BLaER1 treated with 17β-estradiol and CSF1 and Interleukin-3, amounts not matched to agents 10 nM and 100 nM (cell line): ENCODE results near the gene DDX11.
"Not testable (repeated sequence)": the region's sequence is repeated elsewhere in the genome, so short reads cannot be mapped to it uniquely, and the experiment has no call there.

Source experiments
- H3K27ac ChIP-seq, 11 experiments: shearing (Covaris generic); formaldehyde crosslinking; 2 replicates each; pipeline ENCODE4 v1.8.1; 2022
- H3K27me3 ChIP-seq, 11 experiments: shearing (Covaris generic); formaldehyde crosslinking; 2 replicates each; pipeline ENCODE4 v1.8.1; 2022
- H3K36me3 ChIP-seq, 11 experiments: shearing (Covaris generic); formaldehyde crosslinking; 2 replicates each; pipeline ENCODE4 v1.8.1; 2022
- H3K4me1 ChIP-seq, 10 experiments: shearing (Covaris generic); formaldehyde crosslinking; 2 replicates each; pipeline ENCODE4 v1.8.1; 2022
- H3K4me2 ChIP-seq, 11 experiments: shearing (Covaris generic); formaldehyde crosslinking; 2 replicates each; pipeline ENCODE4 v1.8.1; 2022
- H3K4me3 ChIP-seq, 10 experiments: shearing (Covaris generic); formaldehyde crosslinking; 2 replicates each; pipeline ENCODE4 v1.8.1; 2022
- H3K9ac ChIP-seq, 11 experiments: shearing (Covaris generic); formaldehyde crosslinking; 2 replicates each; pipeline ENCODE4 v1.8.1; 2022
- H3K9me3 ChIP-seq, 11 experiments: shearing (Covaris generic); formaldehyde crosslinking; replicated peaks in 1 of 11; 2 replicates each; pipeline ENCODE4 v1.8.1; 2022
- H4K20me1 ChIP-seq, 11 experiments: shearing (Covaris generic); formaldehyde crosslinking; 2 replicates each; pipeline ENCODE4 v1.8.1; 2022
- Cebpa-rat ChIP-seq, 11 experiments: shearing (Covaris generic); IDR thresholded peaks; 2 replicates each; pipeline ENCODE4 v1.8.1; 2022

DDX11 gene

GRCh38 chr12:31073527-31074332 is at the start of gene DDX11:
Gene DDX11 (plus strand): TSS chr12:31073860. CDS start chr12:31078394, 4,534 bp downstream.
- Histone ChIP-seq H3K9me3 (peaks cover 0 to 11% (median 10%) of the 10 kb centered on the region in 11 experiments; a peak in 13 of 22 replicates), H3K27ac (peak within 1 kb of the TSS; percentile 59 to 92 (median 87); a peak in 21 of 22 replicates), H3K4me3 (peak within 1 kb of the TSS; percentile 61 to 82 (median 76)), H3K36me3 (peaks cover 0 to 13% (median 7%) of the 10 kb centered on the region in 11 experiments; a peak in 13 of 22 replicates), H3K27me3 (peaks cover 7 to 19% (median 15%) of the 10 kb centered on the region in 11 experiments; a peak in 18 of 22 replicates), H3K4me1 (peaks cover 16 to 34% (median 25%) of the 10 kb centered on the region in 10 experiments), H3K9ac (peak within 1 kb of the TSS; percentile 78 to 94 (median 89)), H3K4me2 (peak within 1 kb of the TSS; percentile 82 to 97 (median 89))
- H4K20me1 ChIP-seq, result not testable (repeated sequence)

DNA sequence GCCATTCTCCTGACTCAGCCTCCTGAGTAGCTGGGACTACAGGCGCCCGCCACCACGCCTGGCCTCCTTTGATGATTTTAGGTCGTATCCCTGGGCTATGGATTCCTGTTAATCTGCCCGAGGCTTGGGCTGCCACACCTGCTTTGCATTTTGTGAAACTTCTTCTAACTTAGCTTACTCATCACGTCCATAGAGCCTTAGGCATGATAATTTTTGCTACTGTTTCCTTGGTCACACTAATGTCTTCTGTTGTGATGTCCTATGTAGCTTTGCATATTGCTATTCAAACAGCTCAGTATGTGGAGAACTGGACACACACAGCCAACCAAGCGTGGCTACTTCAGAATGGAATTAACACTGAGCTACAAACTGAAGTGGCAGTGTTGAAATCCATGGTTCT is 47.5 kb upstream of the DDX11 start:
- Histone ChIP-seq H3K4me3 (no peak overlapping the region), H3K27me3 (no peaks in the 10 kb centered on the region), H4K20me1 (no peaks in the 10 kb centered on the region), H3K9ac (no peak overlapping the region), H3K27ac (no peak overlapping the region), H3K4me1 (peaks cover 0 to 4% (median 0%) of the 10 kb centered on the region in 10 experiments; a peak in 1 of 20 replicates), H3K9me3 (no peaks in the 10 kb centered on the region), H3K4me2 (no peak overlapping the region), H3K36me3 (no peaks in the 10 kb centered on the region)
- TF ChIP-seq Cebpa-rat (IDR thresholded peaks at IDR 0.05), result no peak

- not testable (repeated sequence) for H3K4me3 ChIP-seq, H3K4me2 ChIP-seq, H3K36me3 ChIP-seq, H3K9me3 ChIP-seq, H3K27ac ChIP-seq, H3K9ac ChIP-seq, H3K4me1 ChIP-seq, H4K20me1 ChIP-seq, H3K27me3 ChIP-seq
These were observed 46.7 kb upstream of the DDX11 start for GRCh38 chr12:31027006-31027405.

DNA sequence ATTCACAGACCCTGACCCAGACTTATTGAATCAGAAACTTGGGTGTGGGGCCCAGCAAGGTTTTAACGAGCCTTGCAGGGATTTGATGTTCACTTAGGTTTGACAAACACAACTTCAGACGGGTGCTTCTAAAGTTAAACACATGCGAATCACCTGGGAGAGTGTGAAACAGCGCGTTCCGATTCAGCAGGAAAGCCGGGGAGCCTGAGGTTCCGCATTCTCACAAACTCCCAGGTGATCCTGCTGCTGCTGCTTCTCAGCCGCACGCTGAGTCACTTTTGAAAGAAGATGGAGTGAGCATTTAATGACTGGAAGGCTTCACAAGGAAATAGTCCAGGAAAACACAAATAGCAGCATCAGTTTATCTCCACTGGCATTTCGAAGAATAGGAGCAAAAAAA is 44.2 kb upstream of the DDX11 start:
- no peak for TF ChIP-seq Cebpa-rat (IDR thresholded peaks at IDR 0.05)
- no peaks in the 10 kb centered on the region for H3K36me3 ChIP-seq
- H3K4me2 ChIP-seq, result 0 out of 22 replicates have a peak overlapping the region, but pooled peaks of 1 of the 11 experiments have one; percentile 1
- H4K20me1 ChIP-seq, result no peaks in the 10 kb centered on the region
- no peak overlapping the region for H3K27ac ChIP-seq
- H3K27me3 ChIP-seq, result no peaks in the 10 kb centered on the region
- H3K9ac ChIP-seq, result no peak overlapping the region
- H3K9me3 ChIP-seq, result no peaks in the 10 kb centered on the region
- H3K4me3 ChIP-seq, result no peak overlapping the region
- H3K4me1 ChIP-seq, result peaks cover 0 to 4% (median 0%) of the 10 kb centered on the region in 10 experiments; a peak in 2 of 20 replicates

- no peak for TF ChIP-seq Cebpa-rat (IDR thresholded peaks at IDR 0.05)
- H3K27ac ChIP-seq, result no peak overlapping the region
- no peaks in the 10 kb centered on the region for H4K20me1 ChIP-seq
- H3K4me3 ChIP-seq, result no peak overlapping the region
- no peaks in the 10 kb centered on the region for H3K9me3 ChIP-seq
- no peaks in the 10 kb centered on the region for H3K36me3 ChIP-seq
- peaks cover 0 to 4% (median 0%) of the 10 kb centered on the region in 10 experiments; a peak in 2 of 20 replicates for H3K4me1 ChIP-seq
- no peaks in the 10 kb centered on the region for H3K27me3 ChIP-seq
- 0 out of 22 replicates have a peak overlapping the region, but pooled peaks of 1 of the 11 experiments have one; percentile 1 for H3K4me2 ChIP-seq
- no peak overlapping the region for H3K9ac ChIP-seq
These were observed 43.6 kb upstream of the DDX11 start for GRCh38 chr12:31029916-31030562.

DNA sequence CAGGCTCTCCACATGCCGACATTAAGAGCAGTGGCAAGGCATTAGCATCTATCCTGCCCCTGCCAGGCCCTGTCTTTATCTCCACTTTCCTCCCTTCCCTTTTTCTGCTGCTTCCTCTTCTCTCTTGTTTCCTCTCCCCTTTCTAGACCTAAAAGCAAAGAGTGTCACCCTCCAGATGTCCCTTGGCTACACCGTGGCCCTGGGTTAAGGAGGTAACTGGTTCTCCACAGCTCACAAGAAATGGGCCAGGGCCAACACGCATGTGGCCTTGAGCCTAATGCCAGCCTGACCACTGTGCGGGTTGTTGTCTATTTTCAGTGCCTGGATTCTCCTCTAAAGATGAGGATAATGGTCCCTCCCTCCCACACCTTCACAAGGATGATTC is 41.7 kb upstream of the DDX11 start:
- Histone ChIP-seq H4K20me1 (no peaks in the 10 kb centered on the region), H3K4me3 (no peak overlapping the region), H3K27ac (no peak overlapping the region), H3K4me1 (peaks cover 0 to 8% (median 5%) of the 10 kb centered on the region in 10 experiments; a peak in 8 of 20 replicates), H3K4me2 (peak overlapping the region in 1 of 11 experiments; percentile 10; a peak in 1 of 22 replicates), H3K36me3 (no peaks in the 10 kb centered on the region), H3K9ac (no peak overlapping the region), H3K27me3 (no peaks in the 10 kb centered on the region), H3K9me3 (no peaks in the 10 kb centered on the region)
- no peak for TF ChIP-seq Cebpa-rat (IDR thresholded peaks at IDR 0.05)

- H3K27me3 ChIP-seq, result no peaks in the 10 kb centered on the region
- no peaks in the 10 kb centered on the region for H4K20me1 ChIP-seq
- H3K9me3 ChIP-seq, result no peaks in the 10 kb centered on the region
- H3K27ac ChIP-seq, result no peak overlapping the region
- H3K4me3 ChIP-seq, result no peak overlapping the region
- peaks cover 0 to 8% (median 5%) of the 10 kb centered on the region in 10 experiments; a peak in 8 of 20 replicates for H3K4me1 ChIP-seq
- H3K4me2 ChIP-seq, result no peak overlapping the region
- TF ChIP-seq Cebpa-rat (IDR thresholded peaks at IDR 0.05), result no peak
- no peaks in the 10 kb centered on the region for H3K36me3 ChIP-seq
- H3K9ac ChIP-seq, result no peak overlapping the region
These were observed 40.5 kb upstream of the DDX11 start for GRCh38 chr12:31033146-31033545.

- Histone ChIP-seq H3K4me3 (no peak overlapping the region), H3K4me2 (no peak overlapping the region), H3K9ac (no peak overlapping the region), H3K27me3 (no peaks in the 10 kb centered on the region), H3K4me1 (peaks cover 0 to 8% (median 5%) of the 10 kb centered on the region in 10 experiments; a peak in 8 of 20 replicates), H3K9me3 (no peaks in the 10 kb centered on the region), H4K20me1 (no peaks in the 10 kb centered on the region), H3K36me3 (no peaks in the 10 kb centered on the region), H3K27ac (no peak overlapping the region)
- no peak for TF ChIP-seq Cebpa-rat (IDR thresholded peaks at IDR 0.05)
These were observed 40.0 kb upstream of the DDX11 start for GRCh38 chr12:31033681-31034080.

- peaks cover 0 to 8% (median 4%) of the 10 kb centered on the region in 10 experiments; a peak in 8 of 20 replicates for H3K4me1 ChIP-seq
These were observed 39.3 kb upstream of the DDX11 start for GRCh38 chr12:31034372-31034771.

More at GRCh38 chr12:31034372-31034771, 39.3 kb upstream of the DDX11 start:
- Histone ChIP-seq H3K4me3 (no peak overlapping the region), H3K9ac (no peak overlapping the region), H3K36me3 (no peaks in the 10 kb centered on the region), H4K20me1 (no peaks in the 10 kb centered on the region), H3K4me2 (no peak overlapping the region), H3K27ac (no peak overlapping the region), H3K9me3 (no peaks in the 10 kb centered on the region), H3K27me3 (no peaks in the 10 kb centered on the region)
- TF ChIP-seq Cebpa-rat (IDR thresholded peaks at IDR 0.05), result no peak
